Measurements from ENCODE around the gene ADCY6. TPM values are rescaled to one million over a fixed set of nuclear protein-coding genes. Genes with fewer than 3 reads are reported as not detected.

ADCY6 gene
- total RNA-seq, 6 experiments from 2014 or later, result 10.9 to 21.4 (median 14.4) TPM

DNA sequence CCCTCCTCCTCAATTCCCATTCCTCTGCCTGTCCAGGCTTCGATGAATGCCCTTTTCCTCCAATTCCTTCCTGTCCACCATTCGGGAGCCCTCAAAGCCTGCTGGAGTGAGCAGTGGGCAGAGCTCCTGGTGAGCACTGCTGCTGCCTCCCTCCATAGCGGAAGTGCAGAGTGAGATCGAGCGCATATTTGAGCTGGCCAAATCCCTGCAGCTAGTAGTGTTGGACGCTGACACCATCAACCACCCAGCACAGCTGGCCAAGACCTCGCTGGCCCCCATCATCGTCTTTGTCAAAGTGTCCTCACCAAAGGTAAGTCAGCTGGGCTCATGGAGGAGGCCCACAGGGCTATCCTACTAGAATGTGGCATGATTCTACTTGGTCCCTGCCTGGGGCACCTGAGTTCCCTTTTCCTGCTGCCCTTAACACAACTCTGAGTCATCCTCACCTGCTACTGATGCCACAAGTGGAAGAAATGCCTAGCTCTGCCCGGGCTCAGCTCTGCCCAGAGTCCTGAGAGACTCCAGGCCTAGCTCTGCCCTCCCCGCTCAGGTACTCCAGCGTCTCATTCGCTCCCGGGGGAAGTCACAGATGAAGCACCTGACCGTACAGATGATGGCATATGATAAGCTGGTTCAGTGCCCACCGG is 37.4 kb upstream of the ADCY6 start:
- no peaks in the 10 kb centered on the region for H3K27me3 ChIP-seq
- no peak for DNase-seq
- no peaks in the 10 kb centered on the region for H3K9me3 ChIP-seq
- intact Hi-C loops (cut with DNase I), result no loop called here
- TF ChIP-seq, protein P1, sequence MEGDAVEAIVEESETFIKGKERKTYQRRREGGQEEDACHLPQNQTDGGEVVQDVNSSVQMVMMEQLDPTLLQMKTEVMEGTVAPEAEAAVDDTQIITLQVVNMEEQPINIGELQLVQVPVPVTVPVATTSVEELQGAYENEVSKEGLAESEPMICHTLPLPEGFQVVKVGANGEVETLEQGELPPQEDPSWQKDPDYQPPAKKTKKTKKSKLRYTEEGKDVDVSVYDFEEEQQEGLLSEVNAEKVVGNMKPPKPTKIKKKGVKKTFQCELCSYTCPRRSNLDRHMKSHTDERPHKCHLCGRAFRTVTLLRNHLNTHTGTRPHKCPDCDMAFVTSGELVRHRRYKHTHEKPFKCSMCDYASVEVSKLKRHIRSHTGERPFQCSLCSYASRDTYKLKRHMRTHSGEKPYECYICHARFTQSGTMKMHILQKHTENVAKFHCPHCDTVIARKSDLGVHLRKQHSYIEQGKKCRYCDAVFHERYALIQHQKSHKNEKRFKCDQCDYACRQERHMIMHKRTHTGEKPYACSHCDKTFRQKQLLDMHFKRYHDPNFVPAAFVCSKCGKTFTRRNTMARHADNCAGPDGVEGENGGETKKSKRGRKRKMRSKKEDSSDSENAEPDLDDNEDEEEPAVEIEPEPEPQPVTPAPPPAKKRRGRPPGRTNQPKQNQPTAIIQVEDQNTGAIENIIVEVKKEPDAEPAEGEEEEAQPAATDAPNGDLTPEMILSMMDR (IDR thresholded peaks at IDR 0.05), result no peak
- no peak for TF ChIP-seq POLR2A (IDR thresholded peaks at IDR 0.05)
- no peak overlapping the region for H3K4me3 ChIP-seq
- WGBS (ENCODE audit: insufficient coverage, low coverage, low lambda C conversion rate, missing lambda C conversion rate), result 56% methylated on average over 5 of the region's 15 CpGs
- peaks cover 0 to 27% (median 11%) of the 10 kb centered on the region in 4 donors for H3K36me3 ChIP-seq
- ATAC-seq, result peak in 1 of 4 donors; percentile 18
- no peak overlapping the region for H3K27ac ChIP-seq
- no peaks in the 10 kb centered on the region for H3K4me1 ChIP-seq

DNA sequence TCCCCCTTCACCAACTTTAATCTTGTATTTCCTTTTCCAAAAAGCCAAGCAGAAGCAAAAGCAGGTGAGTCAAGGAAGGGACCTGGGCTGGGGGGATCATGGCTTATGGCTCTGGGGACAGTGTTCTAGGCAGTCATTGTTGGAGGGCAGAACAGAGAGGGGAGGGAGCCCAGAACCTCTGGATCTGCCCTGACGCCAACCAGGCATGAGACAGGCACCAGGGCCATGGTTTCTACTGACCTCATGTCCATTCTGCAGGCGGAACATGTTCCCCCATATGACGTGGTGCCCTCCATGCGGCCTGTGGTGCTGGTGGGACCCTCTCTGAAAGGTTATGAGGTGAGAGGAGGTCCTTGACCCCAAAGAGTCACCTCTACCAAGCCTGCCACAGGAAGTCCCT is 36.0 kb upstream of the ADCY6 start:
- DNase-seq, result no peak
- Histone ChIP-seq H3K4me3 (no peak overlapping the region), H3K9me3 (no peaks in the 10 kb centered on the region), H3K36me3 (peaks cover 0 to 12% (median under 1%) of the 10 kb centered on the region in 4 donors), H3K4me1 (no peaks in the 10 kb centered on the region), H3K27me3 (no peaks in the 10 kb centered on the region), H3K27ac (no peak overlapping the region)
- intact Hi-C loops (cut with DNase I), result no loop called here
- TF ChIP-seq, protein P1 (IDR thresholded peaks at IDR 0.05), result no peak
- no peak for TF ChIP-seq POLR2A (IDR thresholded peaks at IDR 0.05)
- ATAC-seq, result no peak
- 63% methylated on average over 2 of the region's 4 CpGs for WGBS (ENCODE audit: insufficient coverage, low coverage, low lambda C conversion rate, missing lambda C conversion rate)

- H3K4me1 ChIP-seq, result no peaks in the 10 kb centered on the region
- no peak overlapping the region for H3K4me3 ChIP-seq
- WGBS (ENCODE audit: insufficient coverage, low coverage, low lambda C conversion rate, missing lambda C conversion rate), result 56% methylated on average over 3 of the region's 12 CpGs
- DNase-seq (no peak), ATAC-seq (no peak)
- intact Hi-C loops (cut with DNase I), result no loop called here
- H3K36me3 ChIP-seq, result peaks cover 0 to 5% (median 0%) of the 10 kb centered on the region in 4 donors
- no peak overlapping the region for H3K27ac ChIP-seq
- H3K9me3 ChIP-seq, result no peaks in the 10 kb centered on the region
- no peak for TF ChIP-seq POLR2A (IDR thresholded peaks at IDR 0.05)
- TF ChIP-seq, protein P1 (IDR thresholded peaks at IDR 0.05), result no peak
- H3K27me3 ChIP-seq, result no peaks in the 10 kb centered on the region
Measured at GRCh38 chr12:48824112-48824511, 35.2 kb upstream of the ADCY6 start.

- Histone ChIP-seq H3K4me1 (peaks cover 0 to 3% (median 0%) of the 10 kb centered on the region in 4 donors), H3K36me3 (no peaks in the 10 kb centered on the region), H3K4me3 (no peak overlapping the region), H3K27me3 (no peaks in the 10 kb centered on the region), H3K9me3 (no peaks in the 10 kb centered on the region), H3K27ac (no peak overlapping the region)
- no peak for DNase-seq
- TF ChIP-seq, protein P1 (IDR thresholded peaks at IDR 0.05), result no peak
- TF ChIP-seq POLR2A (IDR thresholded peaks at IDR 0.05), result no peak
- intact Hi-C loops (cut with DNase I), result no loop called here
- no CpG with 5 or more reads among the region's 11 CpGs for WGBS (ENCODE audit: insufficient coverage, low coverage, low lambda C conversion rate, missing lambda C conversion rate)
- no peak for ATAC-seq
Measured at GRCh38 chr12:48823281-48823680, 34.4 kb upstream of the ADCY6 start.
